Upper lobe of left lung (tissue), 6 donors: ENCODE results near the gene MAPKBP1. TPM values are rescaled to one million over a fixed set of nuclear protein-coding genes. Genes with fewer than 3 reads are reported as not detected.

Experiments
- ATAC-seq, 2 donors: fragments of 200-7000 bp; cut with Tn5 transposase; one replicate each; pipeline ENCODE4 v1.9.1; 2022; ENCODE audit warnings: mild to moderate bottlenecking in 2 of 2, moderate library complexity in 2 of 2; ENCODE audit not compliant: low FRiP score in 2 of 2
- DNase-seq, 2 donors: peaks; one replicate each; pipeline ENCODE4 v3.0.0-alpha.2; 2019 to 2020
- H3K27ac ChIP-seq, 4 donors: fragments of 200-600 bp; sonication (generic); one replicate each; pipeline ENCODE4 v1.5.1; 2016 to 2019
- H3K27me3 ChIP-seq, 4 donors: fragments of 200-600 bp; sonication (generic); one replicate each; pipeline ENCODE4 v1.5.1; 2017 to 2019
- H3K36me3 ChIP-seq, 4 donors: fragments of 200-600 bp; sonication (generic); one replicate each; pipeline ENCODE4 v1.5.1; 2016 to 2019
- H3K4me1 ChIP-seq, 4 donors: fragments of 200-600 bp; sonication (generic); one replicate each; pipeline ENCODE4 v1.5.1; 2018 to 2019
- H3K4me3 ChIP-seq, 4 donors: fragments of 200-600 bp; sonication (generic); one replicate each; pipeline ENCODE4 v1.5.1; 2017 to 2019; ENCODE audit warnings: mild to moderate bottlenecking in 2 of 4, moderate library complexity in 1 of 4
- H3K9me3 ChIP-seq, 4 donors: fragments of 200-600 bp; sonication (generic); one replicate each; pipeline ENCODE4 v1.5.1; 2018 to 2019
- CTCF ChIP-seq, 6 experiments: fragments of 450-650 bp in 4 of 6; fragments of 200-600 bp in 2 of 6; sonication (generic) in 2 of 6; IDR thresholded peaks; one replicate each; pipeline ENCODE4 v1.5.1; 2016 to 2019; ENCODE audit warnings: antibody characterized with exemption in 6 of 6
- EP300 ChIP-seq, 4 donors: sonication (generic); formaldehyde crosslinking; IDR thresholded peaks; one replicate each; pipeline ENCODE4 v1.5.1; 2017; ENCODE audit warnings: antibody characterized with exemption in 4 of 4, control low read depth in 2 of 4
- POLR2A ChIP-seq, 4 donors: fragments of 450-650 bp; IDR thresholded peaks; one replicate each; pipeline ENCODE4 v1.5.1; 2016 to 2017; ENCODE audit warnings: antibody characterized with exemption in 4 of 4, mild to moderate bottlenecking in 2 of 4
- POLR2AphosphoS5 ChIP-seq, 2 donors: sonication (generic); formaldehyde crosslinking; IDR thresholded peaks; one replicate each; pipeline ENCODE4 v1.5.1; 2017; ENCODE audit warnings: antibody characterized with exemption in 2 of 2
- WGBS, 2 donors: methylation state at CpG; one replicate each; pipeline ENCODE4 v1.1.5; 2017 to 2018; 5-methylcytosine and 5-hydroxymethylcytosine counted together
- total RNA-seq, 6 donors: library from RNA; depleted of rRNA in 4 of 6; stranded (reverse); fragments of >200 nt in 4 of 6; gene quantifications; one replicate each; pipeline versions ENCODE4 v1.1.0 to v1.2.1, GENCODE V29; 2016 to 2021
- donor health status: DM: no; HTN: no; CAD: no; lungs with moderate emphysema.
- donor health status: DM: no; HTN: yes; CAD: no; lungs with severe emphysema.

The MAPKBP1 gene
- total RNA-seq, 6 donors from 2014 or later: 12.8 to 83.8 (median 26.8) TPM

GRCh38 chr15:41779662-41780157, 5.4 kb downstream of the MAPKBP1 start:
- TF ChIP-seq EP300 (IDR thresholded peaks at IDR 0.05) (no peak), POLR2AphosphoS5 (IDR thresholded peaks at IDR 0.05) (no peak), POLR2A (IDR thresholded peaks at IDR 0.05) (no peak), CTCF (IDR thresholded peaks at IDR 0.05) (no peak)
- ATAC-seq: no peak
- no peak overlapping the region for H3K4me3 ChIP-seq
- H3K27ac ChIP-seq: no peak overlapping the region
- no peak for DNase-seq
- 73 to 75% methylated on average over 4 of the region's 4 CpGs for WGBS, 2 donors
- H3K9me3 ChIP-seq: no peaks in the 10 kb centered on the region
- no peaks in the 10 kb centered on the region for H3K36me3 ChIP-seq
- H3K27me3 ChIP-seq: no peaks in the 10 kb centered on the region
- H3K4me1 ChIP-seq: peaks cover 27 to 47% (median 38%) of the 10 kb centered on the region in 4 donors

GRCh38 chr15:41780266-41780665, 6.0 kb downstream of the MAPKBP1 start:
- TF ChIP-seq CTCF (IDR thresholded peaks at IDR 0.05): no peak
- no peak for TF ChIP-seq EP300 (IDR thresholded peaks at IDR 0.05)
- TF ChIP-seq POLR2A (IDR thresholded peaks at IDR 0.05): no peak
- TF ChIP-seq POLR2AphosphoS5 (IDR thresholded peaks at IDR 0.05): no peak
- Histone ChIP-seq H3K36me3 (no peaks in the 10 kb centered on the region), H3K27ac (peak overlapping the region in 1 of 4 donors; percentile 53), H3K27me3 (no peaks in the 10 kb centered on the region), H3K9me3 (no peaks in the 10 kb centered on the region), H3K4me3 (no peak overlapping the region), H3K4me1 (peaks cover 22 to 41% (median 34%) of the 10 kb centered on the region in 4 donors)
- WGBS, 2 donors: 47 to 54% methylated on average over 2 of the region's 2 CpGs
- ATAC-seq (no peak), DNase-seq (no peak)

- no peak for DNase-seq
- no peak for ATAC-seq
- no peak for TF ChIP-seq CTCF (IDR thresholded peaks at IDR 0.05)
- no peak for TF ChIP-seq POLR2A (IDR thresholded peaks at IDR 0.05)
- no peak for TF ChIP-seq POLR2AphosphoS5 (IDR thresholded peaks at IDR 0.05)
- no peak for TF ChIP-seq EP300 (IDR thresholded peaks at IDR 0.05)
- H3K4me1 ChIP-seq: peaks cover 17 to 36% (median 30%) of the 10 kb centered on the region in 4 donors
- no peak overlapping the region for H3K4me3 ChIP-seq
- 4 to 16% methylated on average over 1 of the region's 1 CpG for WGBS, 2 donors
- no peaks in the 10 kb centered on the region for H3K36me3 ChIP-seq
- H3K27ac ChIP-seq: peak overlapping the region in 1 of 4 donors; percentile 53
- H3K9me3 ChIP-seq: no peaks in the 10 kb centered on the region
- no peaks in the 10 kb centered on the region for H3K27me3 ChIP-seq
Observed at GRCh38 chr15:41780727-41781126, 6.4 kb downstream of the MAPKBP1 start.

GRCh38 chr15:41782371-41783282, 8.3 kb downstream of the MAPKBP1 start:
- Histone ChIP-seq H3K27me3 (no peaks in the 10 kb centered on the region), H3K9me3 (no peaks in the 10 kb centered on the region), H3K36me3 (no peaks in the 10 kb centered on the region), H3K4me1 (peaks cover 10 to 18% (median 17%) of the 10 kb centered on the region in 4 donors), H3K4me3 (no peak overlapping the region), H3K27ac (no peak overlapping the region)
- DNase-seq: no peak
- WGBS, 2 donors: 93 to 95% methylated on average over 5 of the region's 5 CpGs
- TF ChIP-seq POLR2AphosphoS5 (IDR thresholded peaks at IDR 0.05): no peak
- no peak for TF ChIP-seq POLR2A (IDR thresholded peaks at IDR 0.05)
- TF ChIP-seq CTCF (IDR thresholded peaks at IDR 0.05): no peak
- TF ChIP-seq EP300 (IDR thresholded peaks at IDR 0.05): no peak
- no peak for ATAC-seq
